Natural killer cell (primary cell): Measurements from ENCODE around the gene ASB1. TPM values are rescaled to one million over a fixed set of nuclear protein-coding genes. Genes with fewer than 3 reads are reported as not detected.

Source experiments
- ATAC-seq, 3 donors: fragments of 150-1000 bp in 2 of 3; fragments of 200-7000 bp in 1 of 3; cut with Tn5 transposase; 1 replicate in 1 of 3; 2 replicates in 2 of 3; pipeline ENCODE4 v1.10.0; 2021; ENCODE audit warnings: mild to moderate bottlenecking in 2 of 3, moderate library complexity in 2 of 3
- DNase-seq, 2 donors: peaks; one replicate each; pipeline versions ENCODE4 v3.0.0 to v3.0.0-alpha.2; 2013 to 2021; ENCODE audit warnings: mixed read lengths in 1 of 2
- H3K27ac ChIP-seq: one replicate; pipeline ENCODE4 v1.5.1; 2013; ENCODE audit warnings: mild to moderate bottlenecking, low read length
- H3K27me3 ChIP-seq: one replicate; pipeline ENCODE4 v1.6.1; 2013; ENCODE audit warnings: low read length; ENCODE audit not compliant: control insufficient read depth, insufficient read depth
- H3K36me3 ChIP-seq: one replicate; pipeline ENCODE4 v1.6.1; 2013; ENCODE audit warnings: low read length; ENCODE audit not compliant: control insufficient read depth, insufficient read depth
- H3K4me1 ChIP-seq: one replicate; pipeline ENCODE4 v1.6.1; 2013; ENCODE audit warnings: low read length; ENCODE audit not compliant: control insufficient read depth, insufficient read depth
- H3K4me3 ChIP-seq: one replicate; pipeline ENCODE4 v1.5.1; 2013; ENCODE audit warnings: low read length
- H3K9me3 ChIP-seq: one replicate; pipeline ENCODE4 v1.6.1; 2013; ENCODE audit warnings: low read length; ENCODE audit not compliant: control insufficient read depth, insufficient read depth
- H3K27ac Mint-ChIP-seq, 2 donors: one replicate each; pipeline ENCODE4 v1.8.0; 2022; ENCODE audit warnings: mild to moderate bottlenecking in 2 of 2, mixed read lengths in 2 of 2, moderate library complexity in 1 of 2
- H3K27me3 Mint-ChIP-seq, 2 donors: one replicate each; pipeline ENCODE4 v1.8.0; 2022; ENCODE audit warnings: low read depth in 2 of 2, mixed read lengths in 2 of 2
- H3K36me3 Mint-ChIP-seq: one replicate; pipeline ENCODE4 v1.8.0; 2022; ENCODE audit warnings: mixed read lengths
- H3K4me1 Mint-ChIP-seq, 2 donors: one replicate each; pipeline ENCODE4 v1.8.0; 2022; ENCODE audit warnings: mixed read lengths in 2 of 2
- H3K4me3 Mint-ChIP-seq: one replicate; pipeline ENCODE4 v1.8.0; 2022; ENCODE audit warnings: mild to moderate bottlenecking, moderate library complexity, mixed read lengths
- H3K9me3 Mint-ChIP-seq, 2 donors: one replicate each; pipeline ENCODE4 v1.8.0; 2022; ENCODE audit warnings: mixed read lengths in 2 of 2
- WGBS: methylation state at CpG from one replicate; pipeline ENCODE4 v1.1.7; 2013; ENCODE audit warnings: missing lambda C conversion rate; ENCODE audit not compliant: insufficient coverage; 5-methylcytosine and 5-hydroxymethylcytosine counted together
- intact Hi-C: fragments of 100-400 bp; cut with micrococcal nuclease; formaldehyde crosslinking; loops from one replicate; pipeline ENCODE4 v1.14.2; 2022
- total RNA-seq, 4 donors: library from RNA; stranded (reverse); fragments of 120-200 nt in 1 of 4; gene quantifications; one replicate each; pipeline versions ENCODE4 v1.2.3 to v1.2.4, GENCODE V29; 2013 to 2022
- TF ChIP-seq, protein P1 (sequence below): fragments of 200-600 bp; IDR thresholded peaks from one replicate; pipeline ENCODE4 v1.8.0; 2022; ENCODE audit warnings: antibody characterized with exemption

Gene ASB1
- total RNA-seq, 3 donors from 2014 or later (not counting 1 experiment from before 2014, with no cell fraction given): 38.3 to 47.5 (median 38.9) TPM

DNA sequence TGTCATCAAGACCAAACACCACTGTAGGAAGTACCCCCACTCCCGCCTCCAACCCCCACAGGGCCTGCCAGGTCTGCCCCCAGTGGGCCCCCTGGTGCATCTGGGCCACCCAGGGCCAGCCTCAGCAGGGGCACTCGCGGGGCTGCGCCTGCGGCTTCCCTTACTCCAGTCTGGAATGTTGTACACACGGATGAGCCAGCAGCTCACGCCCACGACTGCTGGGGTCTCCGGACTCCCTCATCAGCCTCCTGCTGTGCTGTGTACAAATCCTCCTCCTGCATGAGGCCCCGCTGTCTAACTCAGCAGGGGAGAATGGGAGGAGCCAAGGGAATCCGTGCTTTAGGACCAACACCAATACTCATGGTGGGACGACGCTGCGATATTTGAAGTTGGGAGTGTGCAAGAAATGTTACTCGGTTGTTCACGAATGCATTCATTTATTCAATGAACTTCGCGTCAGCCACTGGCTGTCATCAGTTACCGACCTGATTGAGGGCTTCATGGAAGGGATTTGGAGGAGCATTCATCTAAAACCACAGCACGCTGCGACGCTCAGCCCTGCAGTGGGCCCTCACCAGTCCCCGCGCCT, 654 bp upstream of the ASB1 start:
- H3K27ac ChIP-seq: peak overlapping the region; percentile 92
- H3K4me1 ChIP-seq: peaks cover 28% of the 10 kb centered on the region
- no peaks in the 10 kb centered on the region for H3K36me3 ChIP-seq
- peak overlapping the region; percentile 55 for H3K4me3 ChIP-seq
- H3K27me3 ChIP-seq: no peaks in the 10 kb centered on the region
- peak in 2 of 3 donors; percentile 2 to 14 for ATAC-seq
- no peak for DNase-seq
- intact Hi-C loops: loop anchor here (2.0 kb wide), 3 partner anchors 19 to 137 kb away; partner anchors contain the start of gene PER2
- TF ChIP-seq, protein P1, sequence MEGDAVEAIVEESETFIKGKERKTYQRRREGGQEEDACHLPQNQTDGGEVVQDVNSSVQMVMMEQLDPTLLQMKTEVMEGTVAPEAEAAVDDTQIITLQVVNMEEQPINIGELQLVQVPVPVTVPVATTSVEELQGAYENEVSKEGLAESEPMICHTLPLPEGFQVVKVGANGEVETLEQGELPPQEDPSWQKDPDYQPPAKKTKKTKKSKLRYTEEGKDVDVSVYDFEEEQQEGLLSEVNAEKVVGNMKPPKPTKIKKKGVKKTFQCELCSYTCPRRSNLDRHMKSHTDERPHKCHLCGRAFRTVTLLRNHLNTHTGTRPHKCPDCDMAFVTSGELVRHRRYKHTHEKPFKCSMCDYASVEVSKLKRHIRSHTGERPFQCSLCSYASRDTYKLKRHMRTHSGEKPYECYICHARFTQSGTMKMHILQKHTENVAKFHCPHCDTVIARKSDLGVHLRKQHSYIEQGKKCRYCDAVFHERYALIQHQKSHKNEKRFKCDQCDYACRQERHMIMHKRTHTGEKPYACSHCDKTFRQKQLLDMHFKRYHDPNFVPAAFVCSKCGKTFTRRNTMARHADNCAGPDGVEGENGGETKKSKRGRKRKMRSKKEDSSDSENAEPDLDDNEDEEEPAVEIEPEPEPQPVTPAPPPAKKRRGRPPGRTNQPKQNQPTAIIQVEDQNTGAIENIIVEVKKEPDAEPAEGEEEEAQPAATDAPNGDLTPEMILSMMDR: no peak
- Mint-ChIP-seq H3K36me3 (peaks cover 8% of the 10 kb centered on the region), H3K27me3 (no peaks in the 10 kb centered on the region), H3K4me1 (peaks cover 34 to 48% of the 10 kb centered on the region in 2 donors), H3K27ac (peak overlapping the region; percentile 90 to 91), H3K4me3 (peak overlapping the region; percentile 89), H3K9me3 (no peaks in the 10 kb centered on the region)
- H3K9me3 ChIP-seq: no peaks in the 10 kb centered on the region
- WGBS: 20% methylated on average over 23 of the region's 24 CpGs

DNA sequence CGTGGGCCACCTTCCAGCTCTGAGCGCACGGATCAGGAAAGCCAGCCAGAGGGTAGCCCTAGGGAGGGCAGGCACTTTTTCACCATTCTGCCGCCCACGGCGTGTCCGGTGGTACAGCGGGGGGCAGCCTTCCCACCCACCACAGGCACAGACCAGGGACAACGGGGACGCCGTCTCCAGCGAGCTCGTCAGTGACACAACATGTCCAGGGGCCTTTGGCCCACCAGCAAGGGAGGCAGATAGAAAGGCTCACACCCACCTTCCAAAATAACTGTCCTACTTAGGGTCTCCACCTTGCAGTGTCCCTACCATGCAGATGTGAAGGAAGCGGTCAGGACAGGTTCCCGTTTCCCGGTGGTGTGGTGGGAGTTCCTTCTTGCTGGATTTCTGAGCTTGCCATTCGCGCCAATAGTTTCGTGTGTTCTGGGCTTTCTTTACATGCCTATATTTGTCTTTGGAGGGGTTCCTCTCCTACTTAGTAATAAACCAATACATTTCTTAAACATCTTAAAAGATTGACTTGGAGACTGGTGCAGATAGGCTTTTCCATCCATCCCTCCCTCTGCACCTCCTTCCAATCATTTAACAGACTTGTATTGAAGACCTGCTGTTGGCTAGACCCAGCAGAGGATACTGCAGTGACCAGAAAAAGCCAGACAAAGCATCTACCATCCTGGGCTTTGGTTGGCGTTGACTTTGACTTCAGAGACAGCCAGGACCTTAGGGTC, 872 bp downstream of the ASB1 start:
- peak overlapping the region; percentile 55 for H3K4me3 ChIP-seq
- H3K9me3 Mint-ChIP-seq: no peaks in the 10 kb centered on the region
- ATAC-seq (peak in 2 of 3 donors; percentile 1 to 3), DNase-seq (no peak)
- peaks cover 8% of the 10 kb centered on the region for H3K36me3 Mint-ChIP-seq
- peak overlapping the region; percentile 58 for H3K27ac ChIP-seq
- WGBS: 12% methylated on average over 20 of the region's 20 CpGs
- TF ChIP-seq, protein P1: no peak
- peaks cover 28% of the 10 kb centered on the region for H3K4me1 ChIP-seq
- peaks cover 49 to 63% of the 10 kb centered on the region in 2 donors for H3K4me1 Mint-ChIP-seq
- no peaks in the 10 kb centered on the region for H3K36me3 ChIP-seq
- intact Hi-C loops: loop anchor here (2.0 kb wide), 3 partner anchors 21 to 139 kb away; partner anchors contain the start of gene PER2
- no peaks in the 10 kb centered on the region for H3K9me3 ChIP-seq
- H3K27me3 ChIP-seq: no peaks in the 10 kb centered on the region
- no peaks in the 10 kb centered on the region for H3K27me3 Mint-ChIP-seq
- peak overlapping the region; percentile 90 to 91 for H3K27ac Mint-ChIP-seq
- H3K4me3 Mint-ChIP-seq: peak overlapping the region; percentile 89

DNA sequence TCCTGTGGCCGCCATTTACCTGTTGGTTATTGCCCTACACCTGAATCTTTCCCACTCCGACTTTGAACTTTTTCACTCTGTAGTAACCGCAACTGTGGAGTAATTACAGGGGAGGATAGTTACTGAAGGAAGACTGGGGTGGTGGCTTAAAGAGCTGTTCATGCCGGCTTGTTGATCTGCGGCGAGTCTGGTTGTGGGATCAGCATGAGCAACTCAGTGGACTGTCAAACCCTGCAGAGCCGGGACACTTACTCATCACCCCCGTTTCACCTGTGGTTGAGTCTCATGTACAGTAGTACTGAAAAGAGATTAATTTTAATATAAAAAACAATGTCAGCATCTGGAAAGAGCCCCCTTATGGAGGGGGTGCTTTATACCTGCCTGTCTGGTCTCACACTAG, 2.1 kb downstream of the ASB1 start:
- no peaks in the 10 kb centered on the region for H3K27me3 Mint-ChIP-seq
- H3K36me3 Mint-ChIP-seq: peaks cover 8% of the 10 kb centered on the region
- peaks cover 60 to 76% of the 10 kb centered on the region in 2 donors for H3K4me1 Mint-ChIP-seq
- H3K4me3 ChIP-seq: no peak overlapping the region
- peak overlapping the region; percentile 90 to 91 for H3K27ac Mint-ChIP-seq
- ATAC-seq (no peak), DNase-seq (no peak)
- peaks cover 28% of the 10 kb centered on the region for H3K4me1 ChIP-seq
- no peak overlapping the region for H3K27ac ChIP-seq
- peaks cover 6% of the 10 kb centered on the region for H3K36me3 ChIP-seq
- no peak overlapping the region for H3K4me3 Mint-ChIP-seq
- TF ChIP-seq, protein P1: no peak
- no peaks in the 10 kb centered on the region for H3K9me3 ChIP-seq
- H3K9me3 Mint-ChIP-seq: no peaks in the 10 kb centered on the region
- over 99% methylated on average over 6 of the region's 8 CpGs for WGBS
- no peaks in the 10 kb centered on the region for H3K27me3 ChIP-seq
- intact Hi-C loops: no loop called here
